ENCODE data around the gene CCDC92.

CCDC92 gene

GRCh38 chr12:123897221-123897620 lies 75.4 kb downstream of the CCDC92 start:
- TF ChIP-seq, protein P1, sequence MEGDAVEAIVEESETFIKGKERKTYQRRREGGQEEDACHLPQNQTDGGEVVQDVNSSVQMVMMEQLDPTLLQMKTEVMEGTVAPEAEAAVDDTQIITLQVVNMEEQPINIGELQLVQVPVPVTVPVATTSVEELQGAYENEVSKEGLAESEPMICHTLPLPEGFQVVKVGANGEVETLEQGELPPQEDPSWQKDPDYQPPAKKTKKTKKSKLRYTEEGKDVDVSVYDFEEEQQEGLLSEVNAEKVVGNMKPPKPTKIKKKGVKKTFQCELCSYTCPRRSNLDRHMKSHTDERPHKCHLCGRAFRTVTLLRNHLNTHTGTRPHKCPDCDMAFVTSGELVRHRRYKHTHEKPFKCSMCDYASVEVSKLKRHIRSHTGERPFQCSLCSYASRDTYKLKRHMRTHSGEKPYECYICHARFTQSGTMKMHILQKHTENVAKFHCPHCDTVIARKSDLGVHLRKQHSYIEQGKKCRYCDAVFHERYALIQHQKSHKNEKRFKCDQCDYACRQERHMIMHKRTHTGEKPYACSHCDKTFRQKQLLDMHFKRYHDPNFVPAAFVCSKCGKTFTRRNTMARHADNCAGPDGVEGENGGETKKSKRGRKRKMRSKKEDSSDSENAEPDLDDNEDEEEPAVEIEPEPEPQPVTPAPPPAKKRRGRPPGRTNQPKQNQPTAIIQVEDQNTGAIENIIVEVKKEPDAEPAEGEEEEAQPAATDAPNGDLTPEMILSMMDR (IDR thresholded peaks at IDR 0.05; ENCODE audit: low read depth, low read length, poor library complexity, severe bottlenecking): no peak
- TF ChIP-seq EZH2phosphoT487 (IDR thresholded peaks at IDR 0.05; ENCODE audit: borderline replicate concordance, low read length): no peak
- H3K4me3 ChIP-seq (ENCODE audit: low read length): no peak overlapping the region
- no peak overlapping the region for H3K4me2 ChIP-seq (ENCODE audit: low read length)
- no peaks in the 10 kb centered on the region for H3F3A ChIP-seq (ENCODE audit: control insufficient read depth, insufficient read depth)
- no peaks in the 10 kb centered on the region for H3K9me2 ChIP-seq (replicated peaks; ENCODE audit: control insufficient read depth, low read length)
- H4K20me1 ChIP-seq (ENCODE audit: control insufficient read depth, insufficient read depth, low read depth, low read length): no peaks in the 10 kb centered on the region
- H3K27ac ChIP-seq (ENCODE audit: low read depth, low read length): no peak overlapping the region
- H3K36me3 ChIP-seq (ENCODE audit: control insufficient read depth, low read length): no peaks in the 10 kb centered on the region
- H3K4me1 ChIP-seq (ENCODE audit: control insufficient read depth, low read length): no peaks in the 10 kb centered on the region
- no peaks in the 10 kb centered on the region for H3K27me3 ChIP-seq (ENCODE audit: control insufficient read depth, low read length)
- no peaks in the 10 kb centered on the region for H3K79me2 ChIP-seq (ENCODE audit: control insufficient read depth, low read length)
- H3K9me3 ChIP-seq (ENCODE audit: control insufficient read depth, insufficient read depth, low read length): no peaks in the 10 kb centered on the region

DNA sequence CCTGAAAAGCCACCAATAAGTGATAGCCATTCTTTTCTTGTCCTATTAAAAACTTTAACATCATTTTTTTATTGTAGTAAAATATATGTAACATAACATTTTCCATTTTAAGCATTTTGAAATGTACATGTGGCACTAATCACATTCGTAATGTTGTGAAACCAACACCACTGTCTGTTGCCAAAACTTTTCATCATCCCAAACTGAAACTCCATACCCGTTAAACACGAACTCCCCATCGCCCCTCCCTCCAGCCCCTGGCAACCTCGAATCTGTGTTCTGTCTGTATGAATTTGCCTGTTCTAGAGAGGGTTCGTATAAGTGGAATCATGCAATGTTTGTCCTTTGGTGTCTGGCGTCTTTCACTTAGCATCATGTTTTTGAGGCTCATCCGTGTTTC lies 75.9 kb downstream of the CCDC92 start:
- Histone ChIP-seq H3K9me3 (ENCODE audit: control insufficient read depth, insufficient read depth, low read length) (no peaks in the 10 kb centered on the region), H3K27me3 (ENCODE audit: control insufficient read depth, low read length) (no peaks in the 10 kb centered on the region), H3K4me1 (ENCODE audit: control insufficient read depth, low read length) (no peaks in the 10 kb centered on the region), H3K9me2 (replicated peaks; ENCODE audit: control insufficient read depth, low read length) (no peaks in the 10 kb centered on the region), H3F3A (ENCODE audit: control insufficient read depth, insufficient read depth) (no peaks in the 10 kb centered on the region), H3K79me2 (ENCODE audit: control insufficient read depth, low read length) (no peaks in the 10 kb centered on the region), H4K20me1 (ENCODE audit: control insufficient read depth, insufficient read depth, low read depth, low read length) (no peaks in the 10 kb centered on the region), H3K27ac (ENCODE audit: low read depth, low read length) (no peak overlapping the region), H3K4me2 (ENCODE audit: low read length) (no peak overlapping the region), H3K36me3 (ENCODE audit: control insufficient read depth, low read length) (no peaks in the 10 kb centered on the region), H3K4me3 (ENCODE audit: low read length) (no peak overlapping the region)
- TF ChIP-seq EZH2phosphoT487 (IDR thresholded peaks at IDR 0.05; ENCODE audit: borderline replicate concordance, low read length): no peak
- TF ChIP-seq, protein P1 (IDR thresholded peaks at IDR 0.05; ENCODE audit: low read depth, low read length, poor library complexity, severe bottlenecking): no peak

- Histone ChIP-seq H3F3A (ENCODE audit: control insufficient read depth, insufficient read depth) (no peaks in the 10 kb centered on the region), H3K4me2 (ENCODE audit: low read length) (no peak overlapping the region), H4K20me1 (ENCODE audit: control insufficient read depth, insufficient read depth, low read depth, low read length) (no peaks in the 10 kb centered on the region), H3K4me1 (ENCODE audit: control insufficient read depth, low read length) (no peaks in the 10 kb centered on the region), H3K79me2 (ENCODE audit: control insufficient read depth, low read length) (no peaks in the 10 kb centered on the region), H3K27me3 (ENCODE audit: control insufficient read depth, low read length) (0 out of 2 replicates have a peak, but pooled peaks cover 3% of the 10 kb centered on the region), H3K36me3 (ENCODE audit: control insufficient read depth, low read length) (no peaks in the 10 kb centered on the region), H3K4me3 (ENCODE audit: low read length) (no peak overlapping the region), H3K9me2 (replicated peaks; ENCODE audit: control insufficient read depth, low read length) (no peaks in the 10 kb centered on the region), H3K9me3 (ENCODE audit: control insufficient read depth, insufficient read depth, low read length) (no peaks in the 10 kb centered on the region), H3K27ac (ENCODE audit: low read depth, low read length) (no peak overlapping the region)
- TF ChIP-seq, protein P1 (IDR thresholded peaks at IDR 0.05; ENCODE audit: low read depth, low read length, poor library complexity, severe bottlenecking): no peak
- no peak for TF ChIP-seq EZH2phosphoT487 (IDR thresholded peaks at IDR 0.05; ENCODE audit: borderline replicate concordance, low read length)
Observed at GRCh38 chr12:123895451-123895850, 77.2 kb downstream of the CCDC92 start.
